AML-193 (cell line): ENCODE data around the gene CTXND1.
"Not testable (repeated sequence)": the region's sequence is repeated elsewhere in the genome, so short reads cannot be mapped to it uniquely, and the experiment has no call there.

ENCODE experiments used
- DNase-seq, 2 experiments: peaks; one replicate each; lab custom pipeline; 2025; lab: John Stamatoyannopoulos, UW

Gene CTXND1

GRCh38 chr15:80159811-80160569 lies 92.0 kb downstream of the CTXND1 start:
- DNase-seq = no peak

- no peak for DNase-seq
These were observed 92.7 kb downstream of the CTXND1 start for GRCh38 chr15:80159301-80159700.

- no peak for DNase-seq
These were observed 94.8 kb downstream of the CTXND1 start for GRCh38 chr15:80157215-80157614.

GRCh38 chr15:80156176-80156720 lies 95.8 kb downstream of the CTXND1 start:
- no peak for DNase-seq

- not testable (repeated sequence) for DNase-seq
These were observed 96.4 kb downstream of the CTXND1 start for GRCh38 chr15:80155378-80156175.

- no peak for DNase-seq
These were observed 97.0 kb downstream of the CTXND1 start for GRCh38 chr15:80155001-80155377.

- no peak for DNase-seq
These were observed 97.7 kb downstream of the CTXND1 start for GRCh38 chr15:80154336-80154735.

GRCh38 chr15:80153900-80154299 lies 98.1 kb downstream of the CTXND1 start:
- DNase-seq = peak in 1 of 2 experiments; percentile 25

GRCh38 chr15:80152896-80153876 lies 98.8 kb downstream of the CTXND1 start, which contains the start of gene FAH:
Gene FAH (plus strand): TSS chr15:80152999. CDS start chr15:80153055, 56 bp downstream.
- peak; percentile 56 to 58 for DNase-seq

GRCh38 chr15:80152180-80152895 lies 99.7 kb downstream of the CTXND1 start:
- DNase-seq = peak; percentile 74 to 75

- DNase-seq = no peak
These were observed 100.4 kb downstream of the CTXND1 start for GRCh38 chr15:80151576-80151975.

- DNase-seq = no peak
These were observed 100.9 kb downstream of the CTXND1 start for GRCh38 chr15:80151148-80151547.
